Adrenal gland (tissue), 12 donors: ENCODE measurements around the gene TCN2. TPM values are rescaled to one million over a fixed set of nuclear protein-coding genes. Genes with fewer than 3 reads are reported as not detected.
A peak's percentile ranks its signal among the peaks of the same experiment; 100 is the strongest.
"Not testable (repeated sequence)": the region's sequence is repeated elsewhere in the genome, so short reads cannot be mapped to it uniquely, and the experiment has no call there.

Experiments
- DNase-seq, 7 donors: peaks; one replicate each; pipeline ENCODE4 v3.0.0-alpha.2; 2019 to 2020
- H3K27ac ChIP-seq, 5 donors: fragments of 200-600 bp; sonication (generic) in 4 of 5; 1 replicate in 3 of 5; 2 replicates in 2 of 5; pipeline versions ENCODE4 v1.5.1 to v1.8.0; 2016 to 2020; ENCODE audit warnings: mild to moderate bottlenecking in 1 of 5
- H3K27me3 ChIP-seq: fragments of 200-600 bp; 2 replicates; pipeline ENCODE4 v1.8.0; 2021
- H3K36me3 ChIP-seq, 2 donors: fragments of 200-600 bp; replicated peaks in 1 of 2; 1 replicate in 1 of 2; 2 replicates in 1 of 2; pipeline versions ENCODE4 v1.5.1 to v1.8.0; 2018 to 2022
- H3K4me1 ChIP-seq, 2 donors: fragments of 200-600 bp; replicated peaks in 1 of 2; 1 replicate in 1 of 2; 2 replicates in 1 of 2; pipeline versions ENCODE4 v1.5.1 to v1.8.0; 2018 to 2021
- H3K4me3 ChIP-seq, 4 donors: fragments of 200-600 bp; sonication (generic) in 3 of 4; one replicate each; pipeline ENCODE4 v1.5.1; 2016 to 2018
- H3K9me3 ChIP-seq, 3 donors: fragments of 200-600 bp; sonication (generic) in 1 of 3; replicated peaks in 1 of 3; 1 replicate in 2 of 3; 2 replicates in 1 of 3; pipeline versions ENCODE4 v1.5.1 to v1.8.0; 2016 to 2021
- POLR2A ChIP-seq, 2 donors: fragments of 450-650 bp; IDR thresholded peaks; one replicate each; pipeline ENCODE4 v1.6.1; 2017; ENCODE audit warnings: antibody characterized with exemption in 2 of 2, mild to moderate bottlenecking in 2 of 2, moderate library complexity in 1 of 2
- WGBS, 4 donors: extraction: QIAGEN DNeasy Blood & Tissue Kit in 2 of 4; methylation state at CpG; one replicate each; pipeline versions ENCODE4 v1.1.5 to v1.1.7; 2013 to 2017; 5-methylcytosine and 5-hydroxymethylcytosine counted together
- intact Hi-C, 2 donors: fragments of 100-400 bp; cut with DNase I; formaldehyde crosslinking; loops; one replicate each; pipeline versions ENCODE4 v1.14.1 to v1.15.0; 2022 to 2023
- polyA plus RNA-seq, 3 donors: library from polyadenylated mRNA; stranded (reverse); fragments of 200-250 nt in 2 of 3; fragments of 350-450 nt in 1 of 3; fragmentation: Illumina TruSeq in 1 of 3; extraction: RNeasy Lipid Tissue Mini Kit (QIAGEN cat#74804) in 1 of 3; gene quantifications; one replicate each; pipeline ENCODE4 v1.2.3, GENCODE V29; 2013 to 2014
- total RNA-seq, 9 donors: library from RNA; depleted of rRNA in 4 of 9; stranded (reverse); fragments of >200 nt in 4 of 9; fragments of 120-200 nt in 1 of 9; fragmentation: NEBNext Ultra II Directional in 1 of 9; extraction: Animal tissue kit (Norgen Biotek cat#: 25700) in 1 of 9; gene quantifications; one replicate each; pipeline versions ENCODE4 v1.1.0 to v1.2.4, GENCODE V29; 2013 to 2023
- TF ChIP-seq, protein P1 (sequence below), 6 experiments: fragments of 450-650 bp in 4 of 6; fragments of 200-600 bp in 2 of 6; sonication (generic) in 1 of 6; IDR thresholded peaks; 1 replicate in 5 of 6; 2 replicates in 1 of 6; pipeline versions ENCODE4 v1.5.1 to v1.8.0; 2016 to 2021; ENCODE audit warnings: antibody characterized with exemption in 6 of 6, mild to moderate bottlenecking in 2 of 6, moderate library complexity in 1 of 6
- donor health status: healthy with polysubstance abuse.
- donor health status: Bipolar disorder and iron deficiency.
- donor health status: DM: yes; HTN: yes; CAD: no.
- donor health status: DM: no; HTN: no; CAD: no.
- donor health status: DM: no; HTN: no; CAD: no.
- donor health status: DM: yes; HTN: yes; CAD: no.

The TCN2 gene
- total and polyA plus RNA-seq, 12 donors = 12.8 to 108 (median 49.9) TPM

DNA sequence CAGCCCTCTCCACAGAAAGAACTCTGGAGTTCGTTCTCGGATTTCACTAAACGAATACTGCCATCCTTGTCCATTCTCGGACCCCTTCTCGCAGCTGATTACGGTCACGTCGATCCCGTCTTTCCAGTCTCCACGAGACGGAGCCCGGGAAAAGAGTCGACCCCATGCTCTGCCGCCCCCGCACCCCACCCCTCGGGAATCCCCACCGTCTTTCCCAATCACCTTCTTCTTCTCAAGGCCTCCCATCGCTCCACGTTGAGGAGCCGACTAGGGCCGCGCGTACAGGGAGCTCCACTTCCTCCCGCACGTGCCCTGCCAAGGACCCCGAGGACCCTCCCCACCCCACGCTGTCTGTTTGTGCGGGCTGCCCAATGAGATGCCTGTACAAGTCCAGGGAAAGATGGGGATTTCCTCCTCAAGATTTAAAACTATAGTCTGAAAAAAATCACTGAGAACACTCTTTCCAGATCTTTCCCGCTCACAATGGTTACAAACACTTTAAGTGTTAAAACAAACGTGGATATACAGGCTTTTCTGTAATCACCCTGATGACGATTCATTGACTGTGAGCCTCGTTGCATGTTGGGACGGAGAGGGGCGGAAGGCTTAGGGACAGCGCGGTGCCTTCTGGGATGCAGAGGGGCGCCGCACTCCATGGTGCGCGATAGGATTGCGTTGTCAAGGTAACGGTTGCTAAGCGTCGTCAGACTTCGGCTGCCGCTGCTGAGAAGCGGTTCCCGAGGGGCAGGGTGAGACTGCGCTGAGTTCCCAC lies 15.2 kb upstream of the TCN2 start, which contains the start of gene PES1:
Gene PES1, minus strand, starts transcription at position 323 of the 772 bp plus-strand sequence. Its CDS starts 77 bp downstream, at position 246.
- Histone ChIP-seq H3K36me3 (peaks cover 0 to 24% of the 10 kb centered on the region in 2 donors), H3K4me1 (peaks cover 10 to 13% of the 10 kb centered on the region in 2 donors), H3K9me3 (no peaks in the 10 kb centered on the region), H3K4me3 (peak within 1 kb of the TSS; percentile 24 to 81 (median 52)), H3K27ac (peak within 1 kb of the TSS in 4 of 5 donors; percentile 53 to 88 (median 71)), H3K27me3 (no peaks in the 10 kb centered on the region)
- 0 to 1% (median 0%) methylated on average over 40 to 49 of the region's 49 CpGs for WGBS, 4 donors
- peak in 1 of 2 donors; percentile 37 for TF ChIP-seq POLR2A (IDR thresholded peaks at IDR 0.05)
- TF ChIP-seq, protein P1, sequence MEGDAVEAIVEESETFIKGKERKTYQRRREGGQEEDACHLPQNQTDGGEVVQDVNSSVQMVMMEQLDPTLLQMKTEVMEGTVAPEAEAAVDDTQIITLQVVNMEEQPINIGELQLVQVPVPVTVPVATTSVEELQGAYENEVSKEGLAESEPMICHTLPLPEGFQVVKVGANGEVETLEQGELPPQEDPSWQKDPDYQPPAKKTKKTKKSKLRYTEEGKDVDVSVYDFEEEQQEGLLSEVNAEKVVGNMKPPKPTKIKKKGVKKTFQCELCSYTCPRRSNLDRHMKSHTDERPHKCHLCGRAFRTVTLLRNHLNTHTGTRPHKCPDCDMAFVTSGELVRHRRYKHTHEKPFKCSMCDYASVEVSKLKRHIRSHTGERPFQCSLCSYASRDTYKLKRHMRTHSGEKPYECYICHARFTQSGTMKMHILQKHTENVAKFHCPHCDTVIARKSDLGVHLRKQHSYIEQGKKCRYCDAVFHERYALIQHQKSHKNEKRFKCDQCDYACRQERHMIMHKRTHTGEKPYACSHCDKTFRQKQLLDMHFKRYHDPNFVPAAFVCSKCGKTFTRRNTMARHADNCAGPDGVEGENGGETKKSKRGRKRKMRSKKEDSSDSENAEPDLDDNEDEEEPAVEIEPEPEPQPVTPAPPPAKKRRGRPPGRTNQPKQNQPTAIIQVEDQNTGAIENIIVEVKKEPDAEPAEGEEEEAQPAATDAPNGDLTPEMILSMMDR (IDR thresholded peaks at IDR 0.05) = no peak
- intact Hi-C loops = no loop called here
- DNase-seq = peak; percentile 95 to 98 (median 97)

GRCh38 chr22:30592360-30592713 lies 14.6 kb upstream of the TCN2 start:
- H3K9me3 ChIP-seq, H3K27me3 ChIP-seq, DNase-seq, intact Hi-C loops: not testable (repeated sequence)
- WGBS, 4 donors = 28 to 35% (median 32%) methylated on average over 17 to 18 of the region's 18 CpGs
- H3K27ac ChIP-seq = peak overlapping the region in 1 of 5 donors; percentile 84
- peak overlapping the region in 1 of 4 donors; percentile 81 for H3K4me3 ChIP-seq
- peaks cover 0 to 19% of the 10 kb centered on the region in 2 donors for H3K36me3 ChIP-seq
- peaks cover 10 to 13% of the 10 kb centered on the region in 2 donors for H3K4me1 ChIP-seq

DNA sequence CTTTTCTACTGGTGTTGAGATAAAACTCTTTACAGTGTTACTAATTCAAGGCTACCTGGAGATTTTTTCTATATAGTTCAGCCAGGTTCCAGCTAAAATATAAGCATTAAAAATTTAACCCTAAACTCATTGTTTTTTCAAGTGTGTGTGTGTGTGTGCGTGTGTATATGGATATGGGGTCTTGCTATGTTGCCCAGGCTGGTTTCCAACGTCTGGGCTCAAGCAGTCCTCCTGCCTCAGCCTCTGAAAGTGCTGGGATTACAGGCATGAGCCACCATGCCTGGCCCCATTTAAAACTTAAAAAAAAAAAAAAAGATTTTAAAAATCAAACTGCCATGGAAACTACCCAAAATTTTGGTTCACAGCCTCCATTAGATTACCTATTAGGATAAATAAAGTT lies 10.8 kb upstream of the TCN2 start:
- Histone ChIP-seq H3K27me3 (no peaks in the 10 kb centered on the region), H3K9me3 (no peaks in the 10 kb centered on the region), H3K27ac (no peak overlapping the region), H3K4me1 (peaks cover 0 to under 1% of the 10 kb centered on the region in 2 donors), H3K36me3 (no peaks in the 10 kb centered on the region), H3K4me3 (no peak overlapping the region)
- no peak for DNase-seq
- TF ChIP-seq, protein P1 (IDR thresholded peaks at IDR 0.05) = no peak
- TF ChIP-seq POLR2A (IDR thresholded peaks at IDR 0.05) = no peak
- intact Hi-C loops = no loop called here
- WGBS, 4 donors = 40 to 63% (median 55%) methylated on average over 2 of the region's 2 CpGs

- Histone ChIP-seq H3K4me3 (no peak overlapping the region), H3K36me3 (no peaks in the 10 kb centered on the region), H3K4me1 (no peaks in the 10 kb centered on the region), H3K9me3 (no peaks in the 10 kb centered on the region), H3K27ac (no peak overlapping the region), H3K27me3 (no peaks in the 10 kb centered on the region)
- no peak for DNase-seq
- 86 to 92% (median 90%) methylated on average over 3 to 29 of the region's 29 CpGs for WGBS, 4 donors
- TF ChIP-seq, protein P1 (IDR thresholded peaks at IDR 0.05) = no peak
- no peak for TF ChIP-seq POLR2A (IDR thresholded peaks at IDR 0.05)
- intact Hi-C loops = no loop called here
Observed at GRCh38 chr22:30596886-30597285, 10.1 kb upstream of the TCN2 start.
